Small intestine (tissue), 16 donors: ENCODE data around the gene DCAF16. TPM values are rescaled to one million over a fixed set of nuclear protein-coding genes. Genes with fewer than 3 reads are reported as not detected.
"Not testable (repeated sequence)": the region's sequence is repeated elsewhere in the genome, so short reads cannot be mapped to it uniquely, and the experiment has no call there.

Experiments used
- DNase-seq, 2 donors: peaks; one replicate each; pipeline versions ENCODE4 v3.0.0 to v3.0.0-alpha.2; 2013
- FAIRE-seq: peaks from 2 replicates; lab custom pipeline; 2012; peaks lifted over from hg19 to GRCh38; lab: Jason Lieb, UNC
- H3K27ac ChIP-seq, 3 donors: one replicate each; pipeline ENCODE4 v1.5.1; 2013; ENCODE audit warnings: low read length in 2 of 3, mild to moderate bottlenecking in 2 of 3, control low read depth in 1 of 3, inconsistent platforms in 1 of 3, low read depth in 1 of 3, moderate library complexity in 1 of 3
- H3K27me3 ChIP-seq, 3 donors: one replicate each; pipeline ENCODE4 v1.6.1; 2013; ENCODE audit warnings: low read length in 3 of 3, inconsistent platforms in 1 of 3; ENCODE audit not compliant: control insufficient read depth in 3 of 3, insufficient read depth in 3 of 3
- H3K36me3 ChIP-seq, 3 donors: one replicate each; pipeline ENCODE4 v1.6.1; 2013; ENCODE audit warnings: low read length in 3 of 3, inconsistent platforms in 1 of 3, low read depth in 1 of 3, mild to moderate bottlenecking in 1 of 3, moderate library complexity in 1 of 3; ENCODE audit not compliant: control insufficient read depth in 3 of 3, insufficient read depth in 2 of 3
- H3K4me1 ChIP-seq, 3 donors: one replicate each; pipeline ENCODE4 v1.6.1; 2013; ENCODE audit warnings: low read length in 2 of 3, inconsistent platforms in 1 of 3, low read depth in 1 of 3, mild to moderate bottlenecking in 1 of 3, moderate library complexity in 1 of 3; ENCODE audit not compliant: control insufficient read depth in 3 of 3, insufficient read depth in 2 of 3
- H3K4me3 ChIP-seq, 3 donors: one replicate each; pipeline ENCODE4 v1.5.1; 2013; ENCODE audit warnings: low read length in 3 of 3, control low read depth in 1 of 3, inconsistent platforms in 1 of 3, low read depth in 1 of 3, mild to moderate bottlenecking in 1 of 3, moderate library complexity in 1 of 3
- H3K9me3 ChIP-seq, 2 donors: one replicate each; pipeline ENCODE4 v1.6.1; 2013; ENCODE audit warnings: low read depth in 1 of 2, low read length in 1 of 2; ENCODE audit not compliant: control insufficient read depth in 2 of 2, insufficient read depth in 1 of 2
- WGBS, 3 donors: extraction: QIAGEN DNeasy Blood & Tissue Kit; methylation state at CpG; one replicate each; pipeline ENCODE4 v1.1.7; 2013; 5-methylcytosine and 5-hydroxymethylcytosine counted together
- long read RNA-seq, 10 donors: transcript quantifications; one replicate each; lab custom pipeline, GENCODE V29; 2026
- polyA plus RNA-seq, 4 donors: library from polyadenylated mRNA; stranded (reverse) in 3 of 4; unstranded in 1 of 4; fragments of 200-250 nt in 3 of 4; fragments of 120-200 nt in 1 of 4; gene quantifications; one replicate each; pipeline versions ENCODE4 v1.2.1 to v1.2.3, GENCODE V29; 2013
- donor health status: healthy with polysubstance abuse.
- donor health status: control.
- donor health status: control.
- donor health status: Bipolar disorder and iron deficiency.
- donor health status: healthy.

DCAF16 gene
- 10 to 100 TPM in 2 of 4 donors, 1 to 10 TPM in 2; 3.8 to 40.4 (median 8.4) TPM for polyA plus RNA-seq
- long read RNA-seq, donor 1, full-length matches to known transcripts, result 9 of 9 reads
- long read RNA-seq, donor 1, partial matches to known transcripts, result 0 of 9 reads
- long read RNA-seq, donor 1, other reads (novel, unspliced or antisense), result 0 of 9 reads
- long read RNA-seq, donor 2, full-length matches to known transcripts, result 2 of 2 reads
- long read RNA-seq, donor 2, partial matches to known transcripts, result 0 of 2 reads
- long read RNA-seq, donor 2, other reads (novel, unspliced or antisense), result 0 of 2 reads
- long read RNA-seq, donor 3, full-length matches to known transcripts, result 7 of 7 reads
- long read RNA-seq, donor 3, partial matches to known transcripts, result 0 of 7 reads
- long read RNA-seq, donor 3, other reads (novel, unspliced or antisense), result 0 of 7 reads
- long read RNA-seq, donor 4, result 0 reads
- long read RNA-seq, donor 5, full-length matches to known transcripts, result 1 of 1 reads
- long read RNA-seq, donor 5, partial matches to known transcripts, result 0 of 1 reads
- long read RNA-seq, donor 5, other reads (novel, unspliced or antisense), result 0 of 1 reads
- long read RNA-seq, donor 6, full-length matches to known transcripts, result 3 of 3 reads
- long read RNA-seq, donor 6, partial matches to known transcripts, result 0 of 3 reads
- long read RNA-seq, donor 6, other reads (novel, unspliced or antisense), result 0 of 3 reads
- long read RNA-seq, donor 7, result 0 reads
- long read RNA-seq, donor 8, result 0 reads
- long read RNA-seq, donor 9, result 0 reads
- long read RNA-seq, donor 10, full-length matches to known transcripts, result 7 of 14 reads
- long read RNA-seq, donor 10, partial matches to known transcripts, result 7 of 14 reads
- long read RNA-seq, donor 10, other reads (novel, unspliced or antisense), result 0 of 14 reads

DNA sequence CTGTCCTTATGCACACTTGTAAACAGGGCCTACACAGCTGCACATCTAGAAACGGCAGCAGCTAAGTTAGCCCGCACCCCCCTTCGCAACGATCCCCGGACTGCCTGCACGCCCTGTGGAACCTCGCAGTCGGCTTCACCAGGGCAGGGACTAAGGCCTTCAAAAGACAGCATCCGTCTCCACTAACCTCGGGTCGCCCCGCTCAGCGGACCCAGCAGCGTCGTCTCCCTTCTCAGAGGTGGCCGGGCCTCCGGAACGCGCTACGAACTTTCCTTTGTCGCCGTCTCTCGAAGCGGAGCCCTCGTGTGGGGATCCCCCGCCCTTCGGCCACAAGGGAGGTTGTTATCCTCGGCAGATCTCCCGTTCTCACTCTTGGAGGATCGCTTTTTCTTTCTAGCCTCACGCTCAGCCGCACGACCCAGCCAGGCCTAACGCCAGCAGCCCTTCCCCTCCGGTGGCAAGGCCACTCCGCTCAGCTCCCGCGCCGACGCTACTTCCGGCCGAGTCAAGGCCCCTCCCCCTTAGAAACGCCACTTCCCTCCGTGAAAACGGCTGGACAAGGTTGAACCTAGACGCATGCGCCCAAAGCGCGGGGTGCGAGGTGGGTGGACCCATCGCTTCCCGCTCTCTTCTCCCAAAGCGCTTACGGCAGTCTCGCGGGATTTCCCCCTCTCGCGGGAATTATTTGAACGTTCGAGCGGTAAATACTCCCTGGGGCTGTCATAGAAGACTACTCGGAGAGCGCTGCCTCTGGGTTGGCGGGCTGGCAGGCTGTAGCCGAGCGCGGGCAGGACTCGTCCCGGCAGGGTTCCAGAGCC is at the start of gene DCAF16, which contains the start of gene NCAPG:
Gene DCAF16, minus strand, starts transcription at position 498 of the 818 bp plus-strand sequence. CDS start 6,616 bp downstream, outside the sequence.
Gene NCAPG, plus strand, starts transcription at position 720 of the 818 bp plus-strand sequence. CDS start 99 bp downstream, outside the sequence.
- Histone ChIP-seq H3K9me3 (no peaks in the 10 kb centered on the region), H3K27ac (peak within 1 kb of the TSS; percentile 98 to 99 (median 98)), H3K27me3 (no peaks in the 10 kb centered on the region), H3K4me1 (peaks cover 0 to 15% (median 7%) of the 10 kb centered on the region in 3 donors), H3K4me3 (peak within 1 kb of the TSS; percentile 62 to 98 (median 80)), H3K36me3 (peaks cover 0 to 9% (median 0%) of the 10 kb centered on the region in 3 donors)
- WGBS, 3 donors, result 0 to 1% (median 0%) methylated on average over 66 to 69 of the region's 69 CpGs
- FAIRE-seq, result no peak
- peak; percentile 100 for DNase-seq

DNA sequence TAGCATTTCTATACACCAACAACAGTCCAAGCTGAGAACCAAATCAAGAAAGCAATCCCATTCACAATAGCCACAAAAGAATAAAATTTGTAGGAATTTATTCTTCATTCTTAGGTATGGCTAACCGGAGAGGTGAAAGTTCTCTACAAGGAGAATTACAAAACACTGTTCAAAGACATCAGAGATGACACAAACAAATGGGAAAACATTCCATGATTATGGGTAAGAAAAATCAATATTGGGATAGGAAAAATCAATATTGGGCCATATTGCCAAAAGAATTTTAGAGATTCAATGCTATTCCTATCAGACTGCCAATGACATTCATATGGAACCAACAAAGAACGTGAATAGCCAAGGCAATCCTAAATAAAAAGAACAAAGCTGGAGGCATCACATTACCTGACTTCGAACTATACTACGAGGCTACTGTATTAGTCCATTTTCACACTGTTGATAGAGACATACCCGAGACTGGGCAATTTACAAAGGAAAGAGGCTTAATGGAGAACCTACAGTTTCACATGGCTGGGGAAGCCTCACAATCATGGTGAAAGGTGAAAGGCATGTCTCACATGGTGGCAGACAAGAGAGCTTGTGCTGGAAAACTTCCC is 49.3 kb upstream of the DCAF16 start:
- H3K4me3 ChIP-seq, result no peak overlapping the region
- 97 to 99% (median 97%) methylated on average over 5 of the region's 5 CpGs for WGBS, 3 donors
- no peak for DNase-seq
- FAIRE-seq, result no peak
- peaks cover 0 to 32% of the 10 kb centered on the region in 2 donors for H3K9me3 ChIP-seq
- no peaks in the 10 kb centered on the region for H3K27me3 ChIP-seq
- H3K36me3 ChIP-seq, result peaks cover 0 to 8% (median 0%) of the 10 kb centered on the region in 3 donors
- H3K4me1 ChIP-seq, result no peaks in the 10 kb centered on the region
- H3K27ac ChIP-seq, result no peak overlapping the region

DNA sequence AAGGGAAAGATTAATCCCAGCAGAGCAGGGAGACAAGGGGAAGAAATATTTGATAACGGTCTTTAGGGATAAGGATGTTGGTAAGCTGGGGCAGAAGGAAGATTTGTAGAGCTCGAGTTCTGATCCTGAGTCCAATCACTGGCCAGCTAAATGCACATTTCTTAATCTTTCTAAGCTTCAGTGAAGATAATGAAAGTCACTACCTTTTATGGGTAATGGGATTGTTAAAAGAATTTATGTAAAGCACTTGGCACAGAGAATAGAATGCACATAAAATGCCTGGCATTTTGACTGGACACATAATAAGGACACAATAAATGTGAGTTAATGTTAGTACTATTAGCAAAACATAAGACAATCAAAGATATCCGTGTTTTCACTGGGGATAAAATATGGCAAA is 43.5 kb upstream of the DCAF16 start:
- peaks cover 0 to 4% of the 10 kb centered on the region in 2 donors for H3K9me3 ChIP-seq
- FAIRE-seq, result no peak
- DNase-seq, result no peak
- WGBS, 3 donors, result 71 to 90% (median 85%) methylated on average over 3 of the region's 3 CpGs
- H3K36me3 ChIP-seq, result no peaks in the 10 kb centered on the region
- no peak overlapping the region for H3K4me3 ChIP-seq
- no peaks in the 10 kb centered on the region for H3K4me1 ChIP-seq
- H3K27me3 ChIP-seq, result no peaks in the 10 kb centered on the region
- no peak overlapping the region for H3K27ac ChIP-seq

DNA sequence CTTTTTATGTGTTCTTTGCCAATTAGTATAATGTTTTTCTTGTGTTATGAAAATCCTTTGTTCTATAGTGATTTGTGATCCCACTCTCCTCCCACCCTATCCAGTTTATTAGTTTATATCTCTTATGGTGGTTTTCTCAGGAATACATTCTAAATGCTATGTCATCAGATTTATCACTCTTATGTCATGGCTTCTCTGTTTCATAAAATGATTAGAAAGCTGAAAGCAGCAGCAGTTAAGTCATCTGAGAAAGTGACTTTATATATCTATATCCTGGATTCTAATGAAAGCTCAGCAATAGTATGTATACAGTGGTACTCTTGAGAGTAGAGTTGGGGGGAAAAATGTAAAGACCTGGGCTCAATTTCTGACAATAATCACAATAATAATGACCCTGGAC is 41.4 kb upstream of the DCAF16 start:
- FAIRE-seq, result no peak
- Histone ChIP-seq H3K4me1 (no peaks in the 10 kb centered on the region), H3K36me3 (no peaks in the 10 kb centered on the region), H3K4me3 (no peak overlapping the region), H3K27ac (no peak overlapping the region), H3K27me3 (no peaks in the 10 kb centered on the region), H3K9me3 (no peaks in the 10 kb centered on the region)
- no peak for DNase-seq

DNA sequence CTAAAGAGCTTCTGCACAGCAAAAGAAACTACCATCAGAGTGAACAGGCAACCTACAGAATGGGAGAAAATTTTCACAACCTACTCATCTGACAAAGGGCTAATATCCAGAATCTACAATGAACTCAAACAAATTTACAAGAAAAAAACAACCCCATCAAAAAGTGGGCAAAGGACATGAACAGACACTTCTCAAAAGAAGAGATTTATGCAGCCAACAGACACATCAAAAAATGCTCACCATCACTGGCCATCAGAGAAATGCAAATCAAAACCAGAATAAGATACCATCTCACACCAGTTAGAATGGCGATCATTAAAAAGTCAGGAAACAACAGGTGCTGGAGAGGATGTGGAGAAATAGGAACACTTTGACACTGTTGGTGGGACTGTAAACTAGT is 39.7 kb upstream of the DCAF16 start:
- 92 to 100% (median 100%) methylated on average over 1 of the region's 1 CpG for WGBS, 3 donors
- not testable (repeated sequence) for H3K4me1 ChIP-seq, H3K36me3 ChIP-seq, H3K27ac ChIP-seq, H3K27me3 ChIP-seq, DNase-seq, FAIRE-seq, H3K9me3 ChIP-seq, H3K4me3 ChIP-seq

DNA sequence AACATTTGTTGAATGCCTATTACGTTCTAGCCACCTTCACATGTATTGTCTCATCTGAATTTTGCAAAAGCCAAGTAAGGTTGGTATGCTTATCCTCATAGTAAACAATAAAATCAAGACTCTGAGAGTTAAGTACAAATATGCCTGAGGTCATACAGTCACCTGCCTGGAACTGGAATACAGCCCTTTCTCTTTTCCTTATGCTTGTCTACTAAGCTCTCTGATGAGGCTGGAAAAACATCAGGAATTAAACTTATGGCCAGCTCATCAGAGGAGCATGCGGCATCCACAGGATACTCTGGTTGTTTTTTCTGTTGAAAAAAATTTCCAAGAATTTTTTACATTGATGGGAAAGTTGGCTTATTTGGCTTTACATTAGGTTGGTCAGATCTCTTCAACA is 35.7 kb upstream of the DCAF16 start:
- FAIRE-seq (no peak), DNase-seq (no peak)
- Histone ChIP-seq H3K27ac (no peak overlapping the region), H3K4me3 (no peak overlapping the region), H3K9me3 (no peaks in the 10 kb centered on the region), H3K27me3 (no peaks in the 10 kb centered on the region), H3K4me1 (no peaks in the 10 kb centered on the region), H3K36me3 (peaks cover 0 to 1% (median 0%) of the 10 kb centered on the region in 3 donors)
- 90 to 96% (median 94%) methylated on average over 2 of the region's 2 CpGs for WGBS, 3 donors

DNA sequence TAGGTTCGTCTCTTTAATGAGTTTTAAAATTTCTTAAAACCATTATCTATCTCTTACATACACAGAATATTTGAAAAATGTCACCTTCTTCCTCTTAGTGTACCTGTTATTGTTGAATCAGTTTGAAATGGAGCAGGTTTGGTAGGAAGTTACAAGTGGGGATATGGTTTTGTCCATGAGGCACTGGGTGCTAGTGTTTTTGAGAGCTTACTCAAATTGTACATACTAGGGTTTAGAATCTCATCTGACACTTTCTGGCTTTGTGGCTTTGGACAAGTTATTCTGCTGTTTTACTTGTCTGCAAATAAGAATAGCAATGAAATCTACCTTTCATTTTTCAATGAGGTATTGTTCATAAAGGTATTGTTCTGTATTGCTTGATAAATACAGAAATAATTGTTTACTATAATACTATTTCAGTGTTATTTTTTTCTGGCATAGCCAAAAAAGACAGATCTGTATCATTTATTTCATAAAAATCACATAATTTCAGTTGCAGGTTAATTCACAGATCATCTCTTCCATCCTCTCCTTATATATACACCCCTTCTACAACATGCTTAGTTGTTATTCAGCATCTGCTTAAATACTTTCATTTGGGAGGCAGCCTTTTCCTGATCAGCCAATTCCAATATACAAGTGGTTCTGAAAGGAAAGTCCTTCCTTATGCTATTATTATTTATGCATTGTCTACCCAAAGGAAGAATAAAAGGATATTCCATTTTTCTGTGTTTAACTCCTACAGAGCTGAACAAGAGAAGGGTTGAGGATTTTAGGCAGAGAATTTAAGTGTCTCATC is 13.5 kb upstream of the DCAF16 start:
- no peaks in the 10 kb centered on the region for H3K4me1 ChIP-seq
- no peaks in the 10 kb centered on the region for H3K27me3 ChIP-seq
- FAIRE-seq, result no peak
- H3K36me3 ChIP-seq, result peaks cover 0 to 3% (median 0%) of the 10 kb centered on the region in 3 donors
- WGBS, 3 donors, result 86 to 88% (median 87%) methylated on average over 1 of the region's 1 CpG
- no peaks in the 10 kb centered on the region for H3K9me3 ChIP-seq
- no peak overlapping the region for H3K4me3 ChIP-seq
- no peak overlapping the region for H3K27ac ChIP-seq
- DNase-seq, result no peak
